Cardiac muscle cell (in vitro differentiated cells and primary cell): ENCODE measurements around the gene NAT9. TPM values are rescaled to one million over a fixed set of nuclear protein-coding genes. Genes with fewer than 3 reads are reported as not detected.

Experiments
- DNase-seq, 2 donors: peaks; one replicate each; pipeline versions ENCODE4 v3.0.0 to v3.0.0-alpha.2; 2010 to 2017; ENCODE audit warnings: low read depth in 1 of 2, low spot score in 1 of 2
- H3K27ac ChIP-seq: fragments of 200-600 bp; sonication (generic); 2 replicates; pipeline ENCODE4 v1.5.1; 2016
- H3K27me3 ChIP-seq: fragments of 200-600 bp; sonication (generic); 2 replicates; pipeline ENCODE4 v1.6.0; 2016; ENCODE audit warnings: control low read depth
- H3K36me3 ChIP-seq: fragments of 200-600 bp; sonication (generic); 2 replicates; pipeline ENCODE4 v1.5.1; 2016; ENCODE audit warnings: control low read depth
- H3K4me1 ChIP-seq: fragments of 200-600 bp; sonication (generic); 2 replicates; pipeline ENCODE4 v1.8.1; 2017; ENCODE audit warnings: low read depth, mild to moderate bottlenecking, mixed run types
- H3K4me3 ChIP-seq: fragments of 200-600 bp; sonication (generic); 2 replicates; pipeline ENCODE4 v1.5.1; 2016; ENCODE audit warnings: mild to moderate bottlenecking
- H3K9me3 ChIP-seq: fragments of 200-600 bp; sonication (generic); 2 replicates; pipeline ENCODE4 v1.5.1; 2017; ENCODE audit warnings: low read depth, mild to moderate bottlenecking, control low read depth
- CTCF ChIP-seq: IDR thresholded peaks from 2 replicates; pipeline ENCODE4 v1.5.1; 2012; ENCODE audit warnings: low read depth, mild to moderate bottlenecking, low read length
- polyA plus RNA-seq: library from polyadenylated mRNA; unstranded; fragments of >200 nt; fragmentation: Nextera tagmentation; extraction: Ambion mirVana; gene quantifications from 2 replicates; pipeline ENCODE4 v1.2.1, GENCODE V29; 2016
- total RNA-seq: library from RNA; depleted of rRNA; stranded (reverse); fragments of >200 nt; gene quantifications from 2 replicates; pipeline ENCODE4 v1.2.3, GENCODE V29; 2016

Gene NAT9
- total and polyA plus RNA-seq, 2 experiments from 2014 or later: 56.2 to 73.1 TPM

- no peak for DNase-seq
These were observed 20.6 kb downstream of the NAT9 start for GRCh38 chr17:74755533-74755932.

GRCh38 chr17:74754832-74755231 is 21.3 kb downstream of the NAT9 start:
- no peaks in the 10 kb centered on the region for H3K27me3 ChIP-seq
- H3K27ac ChIP-seq: no peak overlapping the region
- H3K36me3 ChIP-seq: no peaks in the 10 kb centered on the region
- no peaks in the 10 kb centered on the region for H3K9me3 ChIP-seq
- peaks cover 26% of the 10 kb centered on the region for H3K4me1 ChIP-seq
- H3K4me3 ChIP-seq: no peak overlapping the region
- no peak for TF ChIP-seq CTCF
- DNase-seq: no peak

More at GRCh38 chr17:74755533-74755932, 20.6 kb downstream of the NAT9 start:
- no peaks in the 10 kb centered on the region for H3K27me3 ChIP-seq
- H3K4me1 ChIP-seq: peaks cover 27% of the 10 kb centered on the region
- no peak overlapping the region for H3K4me3 ChIP-seq
- H3K36me3 ChIP-seq: no peaks in the 10 kb centered on the region
- no peak overlapping the region for H3K27ac ChIP-seq
- TF ChIP-seq CTCF: no peak
- no peaks in the 10 kb centered on the region for H3K9me3 ChIP-seq

GRCh38 chr17:74752822-74753401 is 23.2 kb downstream of the NAT9 start:
- H3K36me3 ChIP-seq: no peaks in the 10 kb centered on the region
- H3K4me3 ChIP-seq: no peak overlapping the region
- H3K4me1 ChIP-seq: peaks cover 16% of the 10 kb centered on the region
- H3K9me3 ChIP-seq: no peaks in the 10 kb centered on the region
- TF ChIP-seq CTCF: no peak
- H3K27me3 ChIP-seq: no peaks in the 10 kb centered on the region
- H3K27ac ChIP-seq: no peak overlapping the region
- DNase-seq: no peak

GRCh38 chr17:74752415-74752814 is 23.7 kb downstream of the NAT9 start:
- Histone ChIP-seq H3K27me3 (no peaks in the 10 kb centered on the region), H3K36me3 (no peaks in the 10 kb centered on the region), H3K27ac (no peak overlapping the region), H3K9me3 (no peaks in the 10 kb centered on the region), H3K4me1 (peaks cover 15% of the 10 kb centered on the region), H3K4me3 (no peak overlapping the region)
- DNase-seq: no peak
- TF ChIP-seq CTCF: no peak

GRCh38 chr17:74750327-74751069 is 25.6 kb downstream of the NAT9 start:
- no peaks in the 10 kb centered on the region for H3K36me3 ChIP-seq
- no peak overlapping the region for H3K27ac ChIP-seq
- peak overlapping the region; percentile 67 for H3K4me3 ChIP-seq
- H3K9me3 ChIP-seq: no peaks in the 10 kb centered on the region
- H3K4me1 ChIP-seq: peaks cover 31% of the 10 kb centered on the region
- no peak for DNase-seq
- TF ChIP-seq CTCF: no peak
- H3K27me3 ChIP-seq: no peaks in the 10 kb centered on the region
